ENCODE measurements around the gene CCDC83.

Gene CCDC83

DNA sequence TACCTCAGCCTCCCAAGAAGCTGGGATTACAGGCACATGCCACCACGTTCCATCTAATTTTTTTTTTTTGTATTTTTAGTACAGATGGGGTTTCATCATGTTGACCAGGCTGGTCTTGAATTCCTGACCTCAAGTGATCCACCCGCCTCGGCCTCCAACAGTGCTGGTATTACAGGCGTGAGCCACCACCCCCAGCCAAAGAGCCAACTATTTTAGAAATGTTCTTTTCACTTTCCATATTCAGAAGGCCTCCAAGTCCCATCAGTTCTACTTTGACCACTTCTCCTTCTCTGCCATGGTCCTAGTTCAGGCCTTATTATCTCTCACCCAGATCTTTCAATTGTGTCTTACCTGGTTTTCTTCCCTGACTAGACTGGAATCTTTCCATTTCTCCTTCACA lies 48.2 kb downstream of the CCDC83 start:
- H3K36me3 ChIP-seq (ENCODE audit: control insufficient read depth, insufficient read depth, low read length), result no peaks in the 10 kb centered on the region
- TF ChIP-seq, protein P1, sequence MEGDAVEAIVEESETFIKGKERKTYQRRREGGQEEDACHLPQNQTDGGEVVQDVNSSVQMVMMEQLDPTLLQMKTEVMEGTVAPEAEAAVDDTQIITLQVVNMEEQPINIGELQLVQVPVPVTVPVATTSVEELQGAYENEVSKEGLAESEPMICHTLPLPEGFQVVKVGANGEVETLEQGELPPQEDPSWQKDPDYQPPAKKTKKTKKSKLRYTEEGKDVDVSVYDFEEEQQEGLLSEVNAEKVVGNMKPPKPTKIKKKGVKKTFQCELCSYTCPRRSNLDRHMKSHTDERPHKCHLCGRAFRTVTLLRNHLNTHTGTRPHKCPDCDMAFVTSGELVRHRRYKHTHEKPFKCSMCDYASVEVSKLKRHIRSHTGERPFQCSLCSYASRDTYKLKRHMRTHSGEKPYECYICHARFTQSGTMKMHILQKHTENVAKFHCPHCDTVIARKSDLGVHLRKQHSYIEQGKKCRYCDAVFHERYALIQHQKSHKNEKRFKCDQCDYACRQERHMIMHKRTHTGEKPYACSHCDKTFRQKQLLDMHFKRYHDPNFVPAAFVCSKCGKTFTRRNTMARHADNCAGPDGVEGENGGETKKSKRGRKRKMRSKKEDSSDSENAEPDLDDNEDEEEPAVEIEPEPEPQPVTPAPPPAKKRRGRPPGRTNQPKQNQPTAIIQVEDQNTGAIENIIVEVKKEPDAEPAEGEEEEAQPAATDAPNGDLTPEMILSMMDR (IDR thresholded peaks at IDR 0.05; ENCODE audit: insufficient read depth, low read length, poor library complexity, severe bottlenecking), result no peak
- DNase-seq (ENCODE audit: extremely low read depth, insufficient read length), result no peak
- no peaks in the 10 kb centered on the region for H3K27me3 ChIP-seq (replicated peaks; ENCODE audit: control insufficient read depth, insufficient read depth, low read length)
- no peak overlapping the region for H3K4me3 ChIP-seq (replicated peaks; ENCODE audit: low read depth, low read length)

DNA sequence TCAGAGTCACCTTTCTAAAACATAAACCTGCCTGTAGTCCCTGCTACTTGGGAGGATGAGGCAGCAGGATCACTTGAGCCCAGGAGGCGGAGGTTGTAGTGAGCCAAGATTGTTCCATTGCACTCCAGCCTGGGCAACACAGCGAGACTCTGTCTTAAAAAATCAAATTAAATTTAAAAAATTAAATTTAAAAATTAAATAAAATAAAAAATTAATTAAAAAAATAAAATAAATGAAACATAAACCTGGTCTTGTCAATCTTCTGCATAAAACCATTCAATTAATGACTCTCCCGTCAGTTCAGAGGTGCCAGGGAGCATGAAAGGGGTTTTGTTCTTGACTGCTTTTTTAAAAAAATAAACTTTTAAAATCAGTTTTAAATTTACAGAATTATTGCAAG lies 48.6 kb downstream of the CCDC83 start:
- TF ChIP-seq, protein P1 (IDR thresholded peaks at IDR 0.05; ENCODE audit: insufficient read depth, low read length, poor library complexity, severe bottlenecking), result no peak
- no peak for DNase-seq (ENCODE audit: extremely low read depth, insufficient read length)
- Histone ChIP-seq H3K4me3 (replicated peaks; ENCODE audit: low read depth, low read length) (no peak overlapping the region), H3K36me3 (ENCODE audit: control insufficient read depth, insufficient read depth, low read length) (no peaks in the 10 kb centered on the region), H3K27me3 (replicated peaks; ENCODE audit: control insufficient read depth, insufficient read depth, low read length) (no peaks in the 10 kb centered on the region)

DNA sequence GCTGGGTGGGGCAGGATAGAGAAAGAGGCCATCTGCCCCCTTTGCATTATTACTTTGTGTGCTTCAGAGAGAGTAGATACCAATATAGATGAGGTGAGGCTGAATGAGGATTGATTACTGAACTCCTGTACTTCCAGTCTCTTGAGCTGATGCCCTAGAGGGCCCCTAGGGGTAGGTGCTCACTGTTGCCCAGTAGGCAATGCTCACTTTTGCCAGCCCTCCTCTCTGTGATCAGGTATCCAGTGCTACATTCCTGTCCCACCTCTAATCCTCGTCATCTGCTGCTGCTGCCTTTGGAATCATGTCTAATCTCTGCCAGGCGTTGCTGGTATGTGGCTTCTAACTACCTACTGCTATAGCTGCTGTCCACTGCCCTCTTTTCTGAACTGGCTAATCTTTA lies 57.2 kb downstream of the CCDC83 start:
- Histone ChIP-seq H3K36me3 (ENCODE audit: control insufficient read depth, insufficient read depth, low read length) (no peaks in the 10 kb centered on the region), H3K4me3 (replicated peaks; ENCODE audit: low read depth, low read length) (no peak overlapping the region), H3K27me3 (replicated peaks; ENCODE audit: control insufficient read depth, insufficient read depth, low read length) (no peaks in the 10 kb centered on the region)
- no peak for DNase-seq (ENCODE audit: extremely low read depth, insufficient read length)
- TF ChIP-seq, protein P1 (IDR thresholded peaks at IDR 0.05; ENCODE audit: insufficient read depth, low read length, poor library complexity, severe bottlenecking), result no peak

DNA sequence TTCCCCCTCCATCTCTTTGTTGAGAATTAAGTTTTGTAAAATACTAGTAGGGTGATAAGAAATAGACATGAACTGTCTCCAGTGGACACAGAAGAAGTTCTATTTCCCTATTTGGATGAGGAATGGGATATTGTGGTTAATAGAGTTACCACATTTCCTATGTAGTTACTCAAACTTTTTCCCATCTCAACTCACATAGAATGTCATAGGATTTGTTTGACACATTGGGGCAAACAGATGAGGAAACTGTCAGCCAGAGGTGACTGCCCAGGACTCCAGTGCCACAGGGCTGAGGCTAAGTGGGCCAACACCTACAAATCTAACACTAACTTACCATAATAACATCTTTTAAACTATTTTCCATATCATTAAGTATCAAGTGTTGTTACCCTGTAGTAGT lies 58.3 kb downstream of the CCDC83 start:
- TF ChIP-seq, protein P1 (IDR thresholded peaks at IDR 0.05; ENCODE audit: insufficient read depth, low read length, poor library complexity, severe bottlenecking), result no peak
- Histone ChIP-seq H3K27me3 (replicated peaks; ENCODE audit: control insufficient read depth, insufficient read depth, low read length) (no peaks in the 10 kb centered on the region), H3K36me3 (ENCODE audit: control insufficient read depth, insufficient read depth, low read length) (no peaks in the 10 kb centered on the region), H3K4me3 (replicated peaks; ENCODE audit: low read depth, low read length) (no peak overlapping the region)
- DNase-seq (ENCODE audit: extremely low read depth, insufficient read length), result no peak

DNA sequence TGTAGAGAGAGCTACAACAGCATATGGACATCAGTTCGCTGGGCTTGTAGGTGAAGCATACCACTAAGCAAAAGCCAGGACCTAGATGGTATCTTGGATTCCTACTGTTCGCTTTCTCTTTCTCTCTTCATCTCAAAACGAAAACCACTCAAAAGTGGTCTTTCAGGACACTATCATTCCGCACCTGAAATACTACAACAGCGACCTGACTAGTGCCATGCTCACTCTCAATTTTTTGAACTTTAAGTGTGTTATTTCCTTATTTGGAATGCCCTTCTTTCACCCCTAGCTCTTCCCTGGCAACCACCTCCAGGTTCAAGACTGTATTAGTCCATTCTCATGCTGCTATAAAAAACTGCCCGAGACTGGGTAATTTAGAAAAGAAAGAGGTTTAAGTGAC lies 59.2 kb downstream of the CCDC83 start:
- Histone ChIP-seq H3K36me3 (ENCODE audit: control insufficient read depth, insufficient read depth, low read length) (no peaks in the 10 kb centered on the region), H3K4me3 (replicated peaks; ENCODE audit: low read depth, low read length) (no peak overlapping the region), H3K27me3 (replicated peaks; ENCODE audit: control insufficient read depth, insufficient read depth, low read length) (no peaks in the 10 kb centered on the region)
- TF ChIP-seq, protein P1 (IDR thresholded peaks at IDR 0.05; ENCODE audit: insufficient read depth, low read length, poor library complexity, severe bottlenecking), result no peak
- no peak for DNase-seq (ENCODE audit: extremely low read depth, insufficient read length)
